GM23248 (cell line): Measurements from ENCODE around the gene MARCO. TPM values are rescaled to one million over a fixed set of nuclear protein-coding genes. Genes with fewer than 3 reads are reported as not detected.

Experiments used
- DNase-seq: peaks from one replicate; pipeline ENCODE4 v3.0.0-alpha.2; 2015
- H2AFZ ChIP-seq: fragments of 200-600 bp; sonication (generic); 2 replicates; pipeline ENCODE4 v1.6.1; 2016; ENCODE audit warnings: antibody characterized with exemption
- H3F3A ChIP-seq: fragments of 200-600 bp; sonication (generic); 2 replicates; pipeline ENCODE4 v1.6.1; 2016; ENCODE audit warnings: mild to moderate bottlenecking, antibody characterized with exemption, mixed run types; ENCODE audit not compliant: insufficient read depth
- H3K27ac ChIP-seq: fragments of 200-600 bp; sonication (generic); 2 replicates; pipeline ENCODE4 v1.5.1; 2016; ENCODE audit warnings: mild to moderate bottlenecking
- H3K27me3 ChIP-seq: fragments of 200-600 bp; sonication (generic); replicated peaks from 2 replicates; pipeline ENCODE4 v1.6.1; 2016; ENCODE audit warnings: mild to moderate bottlenecking; ENCODE audit not compliant: insufficient read depth
- H3K36me3 ChIP-seq: fragments of 200-600 bp; sonication (generic); 2 replicates; pipeline ENCODE4 v1.6.1; 2016; ENCODE audit warnings: low read depth, mild to moderate bottlenecking
- H3K4me1 ChIP-seq: fragments of 200-600 bp; sonication (generic); 2 replicates; pipeline ENCODE4 v1.6.1; 2016; ENCODE audit warnings: mild to moderate bottlenecking; ENCODE audit not compliant: insufficient read depth
- H3K4me2 ChIP-seq: fragments of 200-600 bp; sonication (generic); one replicate; pipeline ENCODE4 v1.6.1; 2016; ENCODE audit warnings: mild to moderate bottlenecking; ENCODE audit not compliant: unreplicated experiment
- H3K4me3 ChIP-seq: fragments of 200-600 bp; sonication (generic); 2 replicates; pipeline ENCODE4 v1.5.1; 2016; ENCODE audit warnings: mild to moderate bottlenecking
- H3K79me2 ChIP-seq: fragments of 200-600 bp; sonication (generic); 2 replicates; pipeline ENCODE4 v1.6.1; 2016; ENCODE audit warnings: mild to moderate bottlenecking; ENCODE audit not compliant: insufficient read depth
- H3K9ac ChIP-seq: fragments of 200-600 bp; sonication (generic); 2 replicates; pipeline ENCODE4 v1.6.1; 2016; ENCODE audit warnings: mild to moderate bottlenecking
- H3K9me2 ChIP-seq: fragments of 200-600 bp; sonication (generic); 2 replicates; pipeline ENCODE4 v1.6.1; 2016; ENCODE audit warnings: mixed run types, mild to moderate bottlenecking, moderate library complexity; ENCODE audit not compliant: insufficient read depth
- H3K9me3 ChIP-seq: fragments of 200-600 bp; sonication (generic); one replicate; pipeline ENCODE4 v1.6.1; 2017; ENCODE audit warnings: low read depth
- H4K20me1 ChIP-seq: fragments of 200-600 bp; sonication (generic); 2 replicates; pipeline ENCODE4 v1.6.0; 2016; ENCODE audit not compliant: insufficient read depth
- EZH2 ChIP-seq: fragments of 200-600 bp; sonication (generic); IDR thresholded peaks from 2 replicates; pipeline ENCODE4 v1.6.1; 2018; ENCODE audit warnings: antibody characterized with exemption, mild to moderate bottlenecking; ENCODE audit not compliant: insufficient read depth, poor library complexity, severe bottlenecking
- EZH2phosphoT487 ChIP-seq: fragments of 200-600 bp; sonication (generic); IDR thresholded peaks from 2 replicates; pipeline ENCODE4 v1.6.1; 2018; ENCODE audit warnings: antibody characterized with exemption, moderate library complexity, mild to moderate bottlenecking, low read depth; ENCODE audit not compliant: insufficient read depth
- whole genome bisulfite sequencing, 2 experiments: methylation state at CpG; one replicate each; pipeline ENCODE4 v1.1.6; 2015 to 2017; ENCODE audit warnings: low lambda C conversion rate in 2 of 2, low coverage in 1 of 2; ENCODE audit errors: missing lambda C conversion rate in 2 of 2; 5-methylcytosine and 5-hydroxymethylcytosine counted together
- in situ Hi-C: fragments of 300-500 bp; cut with MboI; formaldehyde crosslinking; loops from 2 replicates; pipeline ENCODE4 v1.15.0; 2020
- polyA plus RNA-seq: library from polyadenylated mRNA; unstranded; fragments of >200 nt; fragmentation: Nextera tagmentation; extraction: Ambion mirVana; gene quantifications from 2 replicates; pipeline ENCODE4 v1.2.1, GENCODE V29; 2016
- total RNA-seq: library from RNA; depleted of rRNA; stranded (reverse); fragments of >200 nt; shearing (Covaris generic); gene quantifications from 2 replicates; pipeline ENCODE4 v1.2.3, GENCODE V29; 2014; rRNA removed

Gene MARCO
- total RNA-seq (not detected in 2 replicates), polyA plus RNA-seq (not detected in 2 replicates)

GRCh38 chr2:118942031-118942430 is at the start of gene MARCO:
TSS of gene MARCO (plus strand) at chr2:118942194. CDS start at chr2:118942301, 107 bp downstream.
- Histone ChIP-seq H2AFZ (no peak within 1 kb of the TSS), H3K4me3 (no peak within 1 kb of the TSS), H4K20me1 (no peaks in the 10 kb centered on the region), H3K9me2 (no peaks in the 10 kb centered on the region), H3K9ac (no peak within 1 kb of the TSS), H3K79me2 (no peaks in the 10 kb centered on the region), H3K4me2 (no peak within 1 kb of the TSS), H3K27me3 (peaks cover 27% of the 10 kb centered on the region), H3K9me3 (no peaks in the 10 kb centered on the region), H3F3A (no peaks in the 10 kb centered on the region), H3K27ac (no peak within 1 kb of the TSS), H3K36me3 (no peaks in the 10 kb centered on the region), H3K4me1 (no peaks in the 10 kb centered on the region)
- TF ChIP-seq EZH2phosphoT487, result no peak
- no peak for TF ChIP-seq EZH2
- in situ Hi-C loops, result no loop called here
- no peak for DNase-seq
- WGBS, 2 experiments, result 34 to 40% methylated on average over 7 of the region's 7 CpGs

GRCh38 chr2:118893100-118893499 is 48.9 kb upstream of the MARCO start:
- TF ChIP-seq EZH2phosphoT487 (no peak), EZH2 (no peak)
- Histone ChIP-seq H3F3A (no peaks in the 10 kb centered on the region), H4K20me1 (no peaks in the 10 kb centered on the region), H3K4me3 (no peak overlapping the region), H3K27ac (no peak overlapping the region), H3K36me3 (no peaks in the 10 kb centered on the region), H3K9ac (no peak overlapping the region), H2AFZ (no peak overlapping the region), H3K4me1 (no peaks in the 10 kb centered on the region), H3K4me2 (no peak overlapping the region), H3K9me2 (no peaks in the 10 kb centered on the region), H3K27me3 (peaks cover 8% of the 10 kb centered on the region; the same call in 1 of the 2 replicates), H3K9me3 (no peaks in the 10 kb centered on the region), H3K79me2 (no peaks in the 10 kb centered on the region)
- in situ Hi-C loops, result no loop called here
- DNase-seq, result no peak
- 71 to 73% methylated on average over 3 of the region's 3 CpGs for WGBS, 2 experiments

GRCh38 chr2:118902266-118903028 is 39.5 kb upstream of the MARCO start:
- in situ Hi-C loops, result no loop called here
- no peak for DNase-seq
- no peaks in the 10 kb centered on the region for H3K79me2 ChIP-seq
- H2AFZ ChIP-seq, result no peak overlapping the region
- H3K27ac ChIP-seq, result no peak overlapping the region
- H3K36me3 ChIP-seq, result no peaks in the 10 kb centered on the region
- H3K9me3 ChIP-seq, result no peaks in the 10 kb centered on the region
- no peaks in the 10 kb centered on the region for H3K4me1 ChIP-seq
- peaks cover 11% of the 10 kb centered on the region; the same call in 1 of the 2 replicates for H3K27me3 ChIP-seq
- no peak overlapping the region for H3K9ac ChIP-seq
- H3K4me2 ChIP-seq, result no peak overlapping the region
- H3K9me2 ChIP-seq, result no peaks in the 10 kb centered on the region
- H3K4me3 ChIP-seq, result no peak overlapping the region
- WGBS, 2 experiments, result 62 to 65% methylated on average over 11 of the region's 11 CpGs
- no peaks in the 10 kb centered on the region for H4K20me1 ChIP-seq
- no peak for TF ChIP-seq EZH2phosphoT487
- no peak for TF ChIP-seq EZH2
- H3F3A ChIP-seq, result no peaks in the 10 kb centered on the region

- TF ChIP-seq EZH2phosphoT487 (no peak), EZH2 (no peak)
- no peaks in the 10 kb centered on the region for H3K9me2 ChIP-seq
- H3K9me3 ChIP-seq, result no peaks in the 10 kb centered on the region
- no peaks in the 10 kb centered on the region for H3K4me1 ChIP-seq
- H3K36me3 ChIP-seq, result no peaks in the 10 kb centered on the region
- H2AFZ ChIP-seq, result no peak overlapping the region
- no peak overlapping the region for H3K4me2 ChIP-seq
- H3K27me3 ChIP-seq, result peaks cover 12% of the 10 kb centered on the region; the same call in 1 of the 2 replicates
- no peaks in the 10 kb centered on the region for H3K79me2 ChIP-seq
- H3K9ac ChIP-seq, result no peak overlapping the region
- DNase-seq, result no peak
- in situ Hi-C loops, result no loop called here
- H3F3A ChIP-seq, result no peaks in the 10 kb centered on the region
- H3K4me3 ChIP-seq, result no peak overlapping the region
- no peak overlapping the region for H3K27ac ChIP-seq
- H4K20me1 ChIP-seq, result no peaks in the 10 kb centered on the region
- WGBS, 2 experiments, result 66 to 68% methylated on average over 2 of the region's 2 CpGs
Observed at GRCh38 chr2:118903029-118903351, 39.0 kb upstream of the MARCO start.
